ENCODE results near the gene POMGNT1. TPM values are rescaled to one million over a fixed set of nuclear protein-coding genes. Genes with fewer than 3 reads are reported as not detected.

Gene POMGNT1
- total and polyA plus RNA-seq, 2 experiments from 2014 or later = 52.3 to 60.4 TPM

Small RNA genes within 50 kb of the gene (small RNA-seq; reads per million reads assigned to genes)
- gene AL672043.1 = not detected

Other genes with a start within 250 kb of the POMGNT1 start
- gene PIK3R3, start 65.8 kb downstream of the POMGNT1 start, total RNA-seq = 16.8 and 18.9 TPM in 2 replicates
- 8.4 and 9.9 TPM in 2 replicates for gene PIK3R3, start 65.8 kb downstream of the POMGNT1 start, polyA plus RNA-seq
- 32.1 and 33.4 TPM in 2 replicates for gene TSPAN1, start 23.3 kb downstream of the POMGNT1 start, total RNA-seq
- 69.5 and 69.8 TPM in 2 replicates for gene TSPAN1, start 23.3 kb downstream of the POMGNT1 start, polyA plus RNA-seq
- not detected in 2 replicates for gene P3R3URF, start 21.9 kb downstream of the POMGNT1 start, total RNA-seq
- not detected in 2 replicates for gene P3R3URF, start 21.9 kb downstream of the POMGNT1 start, polyA plus RNA-seq
- gene LURAP1, start 4.9 kb upstream of the POMGNT1 start, total RNA-seq = 0.92 and 1.3 TPM in 2 replicates
- gene LURAP1, start 4.9 kb upstream of the POMGNT1 start, polyA plus RNA-seq = 0.40 and 1.9 TPM in 2 replicates
- gene RAD54L, start 49.3 kb upstream of the POMGNT1 start, total RNA-seq = 4.3 and 6.2 TPM in 2 replicates
- gene RAD54L, start 49.3 kb upstream of the POMGNT1 start, polyA plus RNA-seq = 4.2 and 4.9 TPM in 2 replicates
- 84.4 and 104 TPM in 2 replicates for gene LRRC41, start 105.2 kb upstream of the POMGNT1 start, total RNA-seq
- gene LRRC41, start 105.2 kb upstream of the POMGNT1 start, polyA plus RNA-seq = 113 and 123 TPM in 2 replicates
- 429 and 430 TPM in 2 replicates for gene UQCRH, start 105.3 kb upstream of the POMGNT1 start, total RNA-seq
- gene UQCRH, start 105.3 kb upstream of the POMGNT1 start, polyA plus RNA-seq = 269 and 287 TPM in 2 replicates
- 17.6 and 20.5 TPM in 2 replicates for gene NSUN4, start 142.4 kb upstream of the POMGNT1 start, total RNA-seq
- gene NSUN4, start 142.4 kb upstream of the POMGNT1 start, polyA plus RNA-seq = 13.5 and 21.2 TPM in 2 replicates
- 40.3 and 44.5 TPM in 2 replicates for gene FAAH, start 195.9 kb upstream of the POMGNT1 start, total RNA-seq
- 61.1 and 61.8 TPM in 2 replicates for gene FAAH, start 195.9 kb upstream of the POMGNT1 start, polyA plus RNA-seq